Subcutaneous abdominal adipose tissue (tissue), 5 donors: ENCODE results near the gene ZNF512B.

ENCODE experiments used
- H3K27ac ChIP-seq: one replicate; pipeline ENCODE4 v1.7.0; 2013; ENCODE audit warnings: low read depth, mild to moderate bottlenecking, inconsistent platforms, low read length, moderate library complexity
- H3K27me3 ChIP-seq, 5 donors: one replicate each; pipeline ENCODE4 v1.7.0; 2013; ENCODE audit warnings: low read length in 5 of 5, inconsistent platforms in 1 of 5; ENCODE audit not compliant: control insufficient read depth in 5 of 5, insufficient read depth in 4 of 5
- H3K36me3 ChIP-seq, 5 donors: one replicate each; pipeline ENCODE4 v1.7.0; 2013; ENCODE audit warnings: low read length in 5 of 5; ENCODE audit not compliant: control insufficient read depth in 5 of 5, insufficient read depth in 5 of 5
- H3K4me1 ChIP-seq, 5 donors: one replicate each; pipeline ENCODE4 v1.7.0; 2013; ENCODE audit warnings: low read length in 5 of 5, mild to moderate bottlenecking in 3 of 5, moderate library complexity in 1 of 5; ENCODE audit not compliant: control insufficient read depth in 5 of 5, insufficient read depth in 5 of 5
- H3K4me3 ChIP-seq, 5 donors: one replicate each; pipeline ENCODE4 v1.7.0; 2013; ENCODE audit warnings: low read length in 5 of 5, low read depth in 1 of 5
- H3K9ac ChIP-seq, 5 donors: one replicate each; pipeline ENCODE4 v1.7.0; 2013; ENCODE audit warnings: low read length in 5 of 5, mild to moderate bottlenecking in 4 of 5, moderate library complexity in 3 of 5
- H3K9me3 ChIP-seq, 5 donors: one replicate each; pipeline ENCODE4 v1.7.0; 2013; ENCODE audit warnings: low read length in 5 of 5; ENCODE audit not compliant: control insufficient read depth in 5 of 5
- donor health status: healthy.
- donor health status: healthy.
- donor health status: healthy.
- donor health status: healthy.
- donor health status: healthy.

Gene ZNF512B

GRCh38 chr20:63957690-63958441 is 11.9 kb downstream of the ZNF512B start:
- H3K4me3 ChIP-seq: peak overlapping the region in 1 of 5 donors; percentile 53
- peak overlapping the region in 2 of 5 donors; percentile 30 to 54 for H3K9ac ChIP-seq
- H3K4me1 ChIP-seq: peaks cover 11 to 55% (median 49%) of the 10 kb centered on the region in 5 donors
- H3K27ac ChIP-seq: peak overlapping the region; percentile 74
- no peaks in the 10 kb centered on the region for H3K9me3 ChIP-seq
- H3K36me3 ChIP-seq: peaks cover 0 to 40% (median 32%) of the 10 kb centered on the region in 5 donors
- H3K27me3 ChIP-seq: no peaks in the 10 kb centered on the region

GRCh38 chr20:63957004-63957689 is 12.6 kb downstream of the ZNF512B start:
- Histone ChIP-seq H3K36me3 (peaks cover 0 to 36% (median 25%) of the 10 kb centered on the region in 5 donors), H3K27ac (peak overlapping the region; percentile 74), H3K4me1 (peaks cover 11 to 62% (median 54%) of the 10 kb centered on the region in 5 donors), H3K9me3 (no peaks in the 10 kb centered on the region), H3K4me3 (peak overlapping the region in 4 of 5 donors; percentile 53 to 92 (median 61)), H3K9ac (peak overlapping the region in 4 of 5 donors; percentile 26 to 60 (median 42)), H3K27me3 (no peaks in the 10 kb centered on the region)

GRCh38 chr20:63956664-63957003 is 13.1 kb downstream of the ZNF512B start:
- Histone ChIP-seq H3K27me3 (no peaks in the 10 kb centered on the region), H3K36me3 (peaks cover 0 to 31% (median 20%) of the 10 kb centered on the region in 5 donors), H3K9me3 (no peaks in the 10 kb centered on the region), H3K9ac (peak overlapping the region in 3 of 5 donors; percentile 26 to 60 (median 54)), H3K27ac (peak overlapping the region; percentile 74), H3K4me1 (peaks cover 11 to 67% (median 59%) of the 10 kb centered on the region in 5 donors), H3K4me3 (peak overlapping the region in 4 of 5 donors; percentile 53 to 92 (median 61))

GRCh38 chr20:63955827-63956663 is 13.7 kb downstream of the ZNF512B start, which contains the start of gene UCKL1:
TSS of gene UCKL1 (minus strand) at chr20:63956416. CDS start at chr20:63956372, 44 bp downstream.
- Histone ChIP-seq H3K27ac (peak within 1 kb of the TSS; percentile 87), H3K4me1 (peaks cover 11 to 73% (median 65%) of the 10 kb centered on the region in 5 donors), H3K4me3 (peak within 1 kb of the TSS; percentile 75 to 94 (median 86)), H3K9ac (peak within 1 kb of the TSS; percentile 63 to 96 (median 90)), H3K9me3 (no peaks in the 10 kb centered on the region), H3K27me3 (no peaks in the 10 kb centered on the region), H3K36me3 (peaks cover 0 to 25% (median 14%) of the 10 kb centered on the region in 5 donors)

GRCh38 chr20:63955281-63955826 is 14.4 kb downstream of the ZNF512B start:
- peak overlapping the region; percentile 63 to 96 (median 90) for H3K9ac ChIP-seq
- H3K9me3 ChIP-seq: no peaks in the 10 kb centered on the region
- no peaks in the 10 kb centered on the region for H3K27me3 ChIP-seq
- peaks cover 11 to 80% (median 72%) of the 10 kb centered on the region in 5 donors for H3K4me1 ChIP-seq
- peaks cover 0 to 24% (median 13%) of the 10 kb centered on the region in 5 donors for H3K36me3 ChIP-seq
- peak overlapping the region; percentile 87 for H3K27ac ChIP-seq
- peak overlapping the region; percentile 75 to 94 (median 86) for H3K4me3 ChIP-seq

GRCh38 chr20:63953764-63954429 is 15.8 kb downstream of the ZNF512B start:
- peaks cover 19 to 88% (median 82%) of the 10 kb centered on the region in 5 donors for H3K4me1 ChIP-seq
- H3K27ac ChIP-seq: no peak overlapping the region
- peaks cover 0 to 11% (median 0%) of the 10 kb centered on the region in 5 donors for H3K36me3 ChIP-seq
- no peaks in the 10 kb centered on the region for H3K27me3 ChIP-seq
- H3K9me3 ChIP-seq: no peaks in the 10 kb centered on the region
- H3K4me3 ChIP-seq: peak overlapping the region in 2 of 5 donors; percentile 30 to 92
- H3K9ac ChIP-seq: peak overlapping the region in 2 of 5 donors; percentile 36 to 48

GRCh38 chr20:63952769-63953168 is 17.0 kb downstream of the ZNF512B start:
- peaks cover 25 to 89% (median 84%) of the 10 kb centered on the region in 5 donors for H3K4me1 ChIP-seq
- H3K4me3 ChIP-seq: no peak overlapping the region
- peaks cover 0 to 6% (median 0%) of the 10 kb centered on the region in 5 donors for H3K36me3 ChIP-seq
- H3K9ac ChIP-seq: no peak overlapping the region
- H3K27me3 ChIP-seq: no peaks in the 10 kb centered on the region
- H3K9me3 ChIP-seq: no peaks in the 10 kb centered on the region
- H3K27ac ChIP-seq: no peak overlapping the region

GRCh38 chr20:63952210-63952535 is 17.6 kb downstream of the ZNF512B start:
- Histone ChIP-seq H3K4me3 (no peak overlapping the region), H3K36me3 (peaks cover 0 to 6% (median 0%) of the 10 kb centered on the region in 5 donors), H3K9ac (peak overlapping the region in 1 of 5 donors; percentile 2), H3K4me1 (peaks cover 25 to 90% (median 85%) of the 10 kb centered on the region in 5 donors), H3K9me3 (no peaks in the 10 kb centered on the region), H3K27me3 (no peaks in the 10 kb centered on the region), H3K27ac (no peak overlapping the region)
